HEK293T (cell line): ENCODE data around the gene SHANK2.

Experiments used
- CTCF ChIA-PET: fragments of 350-600 bp; formaldehyde crosslinking; extraction: SDS; loops from one replicate; lab custom pipeline; 2021; ENCODE audit warnings: antibody characterized with exemption, inconsistent platforms; lab: Yijun Ruan, JAX
- POLR2A ChIA-PET: fragments of 350-600 bp; formaldehyde crosslinking; extraction: SDS; loops from one replicate; lab custom pipeline; 2020; ENCODE audit warnings: antibody characterized with exemption, inconsistent platforms; lab: Yijun Ruan, JAX
- DNase-seq: peaks from one replicate; pipeline ENCODE4 v3.0.0; 2012; ENCODE audit warnings: mixed read lengths; ENCODE audit errors: extremely low spot score
- ARNT ChIP-seq: fragments of 450-650 bp; IDR thresholded peaks from 2 replicates; pipeline ENCODE4 v1.6.1; 2017; ENCODE audit warnings: mild to moderate bottlenecking
- BHLHE40 ChIP-seq: fragments of 450-650 bp; IDR thresholded peaks from 2 replicates; pipeline ENCODE4 v1.6.1; 2016; ENCODE audit warnings: mild to moderate bottlenecking, moderate library complexity, borderline replicate concordance
- CTBP1 ChIP-seq: fragments of 450-650 bp; IDR thresholded peaks from 2 replicates; pipeline ENCODE4 v1.6.1; 2016; ENCODE audit warnings: borderline replicate concordance
- ELF4 ChIP-seq: fragments of 450-650 bp; IDR thresholded peaks from 2 replicates; pipeline ENCODE4 v1.6.1; 2017; ENCODE audit warnings: antibody characterized with exemption
- FOXA1 ChIP-seq: fragments of 450-650 bp; IDR thresholded peaks from 2 replicates; pipeline ENCODE4 v1.6.1; 2016; ENCODE audit warnings: mild to moderate bottlenecking
- FOXK2 ChIP-seq: fragments of 450-650 bp; IDR thresholded peaks from 2 replicates; pipeline ENCODE4 v1.6.1; 2016; ENCODE audit warnings: mild to moderate bottlenecking
- FOXM1 ChIP-seq: fragments of 450-650 bp; IDR thresholded peaks from 2 replicates; pipeline ENCODE4 v1.6.1; 2017; ENCODE audit warnings: mild to moderate bottlenecking, borderline replicate concordance
- HDGF ChIP-seq: fragments of 450-650 bp; IDR thresholded peaks from 2 replicates; pipeline ENCODE4 v1.6.1; 2017; ENCODE audit warnings: antibody characterized with exemption, borderline replicate concordance
- L3MBTL2 ChIP-seq: fragments of 450-650 bp; conservative IDR thresholded peaks from 2 replicates; pipeline ENCODE4 v1.6.1; 2016; ENCODE audit warnings: mild to moderate bottlenecking
- LEF1 ChIP-seq: fragments of 450-650 bp; IDR thresholded peaks from 2 replicates; pipeline ENCODE4 v1.6.1; 2017; ENCODE audit warnings: mild to moderate bottlenecking, borderline replicate concordance
- NFRKB ChIP-seq: fragments of 450-650 bp; IDR thresholded peaks from 2 replicates; pipeline ENCODE4 v1.6.1; 2016; ENCODE audit warnings: mild to moderate bottlenecking, moderate library complexity
- PKNOX1 ChIP-seq: fragments of 450-650 bp; IDR thresholded peaks from 2 replicates; pipeline ENCODE4 v1.6.1; 2016
- SP1 ChIP-seq: fragments of 450-650 bp; IDR thresholded peaks from 2 replicates; pipeline ENCODE4 v1.6.1; 2017
- SUZ12 ChIP-seq: fragments of 450-650 bp; IDR thresholded peaks from 2 replicates; pipeline ENCODE4 v1.6.1; 2016; ENCODE audit warnings: mild to moderate bottlenecking
- TARDBP ChIP-seq: fragments of 450-650 bp; IDR thresholded peaks from 2 replicates; pipeline ENCODE4 v1.6.1; 2016
- ZNF384 ChIP-seq: fragments of 450-650 bp; IDR thresholded peaks from 2 replicates; pipeline ENCODE4 v1.6.1; 2016

SHANK2 gene

GRCh38 chr11:71263386-71263785, 11.0 kb upstream of the SHANK2 start:
- no peak for DNase-seq
- POLR2A ChIA-PET = no interaction called here
- TF ChIP-seq ELF4 (no peak), PKNOX1 (no peak)
- CTCF ChIA-PET = interaction anchor here (0.6 kb wide), 1 partner anchor 16 kb away, joined by 4 read pairs; no protein-coding TSS in a partner anchor

GRCh38 chr11:71255800-71256479, 3.6 kb upstream of the SHANK2 start:
- POLR2A ChIA-PET = no interaction called here
- TF ChIP-seq FOXK2 (no peak), FOXA1 (no peak), SP1 (no peak), LEF1 (no peak), SUZ12 (no peak), FOXM1 (no peak), ELF4 (no peak), ZNF384 (no peak), ARNT (no peak), TARDBP (no peak), L3MBTL2 (no peak)
- DNase-seq = no peak
- CTCF ChIA-PET = no interaction called here

- no peak for TF ChIP-seq HDGF
- no peak for TF ChIP-seq LEF1
- TF ChIP-seq L3MBTL2 = no peak
- no peak for TF ChIP-seq FOXA1
- no peak for TF ChIP-seq ELF4
- CTCF ChIA-PET = no interaction called here
- POLR2A ChIA-PET = no interaction called here
- no peak for DNase-seq
Observed at GRCh38 chr11:71255323-71255722, 2.9 kb upstream of the SHANK2 start.

GRCh38 chr11:71253794-71254193, 1.4 kb upstream of the SHANK2 start:
- DNase-seq = no peak
- no peak for TF ChIP-seq FOXM1
- TF ChIP-seq FOXA1 = no peak
- TF ChIP-seq ZNF384 = no peak
- TF ChIP-seq SUZ12 = no peak
- TF ChIP-seq HDGF = no peak
- TF ChIP-seq ARNT = no peak
- no peak for TF ChIP-seq NFRKB
- no peak for TF ChIP-seq SP1
- TF ChIP-seq PKNOX1 = no peak
- POLR2A ChIA-PET = no interaction called here
- CTCF ChIA-PET = no interaction called here

GRCh38 chr11:71252770-71253730, 673 bp upstream of the SHANK2 start:
- DNase-seq = peak; percentile 27
- ChIA-PET CTCF (interaction anchor here (1.1 kb wide), 1 partner anchor 12 kb away, joined by 3 read pairs; no protein-coding TSS in a partner anchor), POLR2A (no interaction called here)
- TF ChIP-seq SUZ12 (no peak), ZNF384 (no peak), L3MBTL2 (no peak), FOXA1 (no peak), PKNOX1 (no peak), ELF4 (no peak), TARDBP (no peak), ARNT (no peak), SP1 (no peak), FOXM1 (no peak), HDGF (no peak), CTBP1 (no peak), NFRKB (no peak), BHLHE40 (no peak), LEF1 (no peak)

- no peak for TF ChIP-seq ARNT
- TF ChIP-seq L3MBTL2 = 0 out of 2 replicates have a peak, but pooled peaks have one; percentile 16
- TF ChIP-seq FOXK2 = no peak
- TF ChIP-seq SP1 = no peak
- TF ChIP-seq ZNF384 = no peak
- TF ChIP-seq BHLHE40 = no peak
- no peak for TF ChIP-seq LEF1
- ChIA-PET CTCF (interaction anchor here (0.6 to 1.5 kb wide), 5 partner anchors 11 to 168 kb away, joined by 3 to 4 read pairs (median 3); no protein-coding TSS in a partner anchor), POLR2A (no interaction called here)
- DNase-seq = peak; percentile 68
Observed at GRCh38 chr11:71251761-71252268, 562 bp downstream of the SHANK2 start.
